Adrenal gland (tissue), 12 donors: ENCODE results near the gene C2CD3. TPM values are rescaled to one million over a fixed set of nuclear protein-coding genes. Genes with fewer than 3 reads are reported as not detected.

Experiments
- DNase-seq, 7 donors: peaks; one replicate each; pipeline ENCODE4 v3.0.0-alpha.2; 2019 to 2020
- H3K27ac ChIP-seq, 5 donors: fragments of 200-600 bp; sonication (generic) in 4 of 5; 1 replicate in 3 of 5; 2 replicates in 2 of 5; pipeline versions ENCODE4 v1.5.1 to v1.8.0; 2016 to 2020; ENCODE audit warnings: mild to moderate bottlenecking in 1 of 5
- H3K27me3 ChIP-seq: fragments of 200-600 bp; 2 replicates; pipeline ENCODE4 v1.8.0; 2021
- H3K36me3 ChIP-seq, 2 donors: fragments of 200-600 bp; replicated peaks in 1 of 2; 1 replicate in 1 of 2; 2 replicates in 1 of 2; pipeline versions ENCODE4 v1.5.1 to v1.8.0; 2018 to 2022
- H3K4me1 ChIP-seq, 2 donors: fragments of 200-600 bp; replicated peaks in 1 of 2; 1 replicate in 1 of 2; 2 replicates in 1 of 2; pipeline versions ENCODE4 v1.5.1 to v1.8.0; 2018 to 2021
- H3K4me3 ChIP-seq, 4 donors: fragments of 200-600 bp; sonication (generic) in 3 of 4; one replicate each; pipeline ENCODE4 v1.5.1; 2016 to 2018
- H3K9me3 ChIP-seq, 3 donors: fragments of 200-600 bp; sonication (generic) in 1 of 3; replicated peaks in 1 of 3; 1 replicate in 2 of 3; 2 replicates in 1 of 3; pipeline versions ENCODE4 v1.5.1 to v1.8.0; 2016 to 2021
- POLR2A ChIP-seq, 2 donors: fragments of 450-650 bp; IDR thresholded peaks; one replicate each; pipeline ENCODE4 v1.6.1; 2017; ENCODE audit warnings: antibody characterized with exemption in 2 of 2, mild to moderate bottlenecking in 2 of 2, moderate library complexity in 1 of 2
- WGBS, 4 donors: extraction: QIAGEN DNeasy Blood & Tissue Kit in 2 of 4; methylation state at CpG; one replicate each; pipeline versions ENCODE4 v1.1.5 to v1.1.7; 2013 to 2017; 5-methylcytosine and 5-hydroxymethylcytosine counted together
- intact Hi-C, 2 donors: fragments of 100-400 bp; cut with DNase I; formaldehyde crosslinking; loops; one replicate each; pipeline versions ENCODE4 v1.14.1 to v1.15.0; 2022 to 2023
- polyA plus RNA-seq, 3 donors: library from polyadenylated mRNA; stranded (reverse); fragments of 200-250 nt in 2 of 3; fragments of 350-450 nt in 1 of 3; fragmentation: Illumina TruSeq in 1 of 3; extraction: RNeasy Lipid Tissue Mini Kit (QIAGEN cat#74804) in 1 of 3; gene quantifications; one replicate each; pipeline ENCODE4 v1.2.3, GENCODE V29; 2013 to 2014
- total RNA-seq, 9 donors: library from RNA; depleted of rRNA in 4 of 9; stranded (reverse); fragments of >200 nt in 4 of 9; fragments of 120-200 nt in 1 of 9; fragmentation: NEBNext Ultra II Directional in 1 of 9; extraction: Animal tissue kit (Norgen Biotek cat#: 25700) in 1 of 9; gene quantifications; one replicate each; pipeline versions ENCODE4 v1.1.0 to v1.2.4, GENCODE V29; 2013 to 2023
- TF ChIP-seq, protein P1 (sequence below), 6 experiments: fragments of 450-650 bp in 4 of 6; fragments of 200-600 bp in 2 of 6; sonication (generic) in 1 of 6; IDR thresholded peaks; 1 replicate in 5 of 6; 2 replicates in 1 of 6; pipeline versions ENCODE4 v1.5.1 to v1.8.0; 2016 to 2021; ENCODE audit warnings: antibody characterized with exemption in 6 of 6, mild to moderate bottlenecking in 2 of 6, moderate library complexity in 1 of 6
- donor health status: healthy with polysubstance abuse.
- donor health status: Bipolar disorder and iron deficiency.
- donor health status: DM: yes; HTN: yes; CAD: no.
- donor health status: DM: no; HTN: no; CAD: no.
- donor health status: DM: no; HTN: no; CAD: no.
- donor health status: DM: yes; HTN: yes; CAD: no.

C2CD3 gene
- total and polyA plus RNA-seq, 12 donors: 14.5 to 42.8 (median 25.5) TPM

DNA sequence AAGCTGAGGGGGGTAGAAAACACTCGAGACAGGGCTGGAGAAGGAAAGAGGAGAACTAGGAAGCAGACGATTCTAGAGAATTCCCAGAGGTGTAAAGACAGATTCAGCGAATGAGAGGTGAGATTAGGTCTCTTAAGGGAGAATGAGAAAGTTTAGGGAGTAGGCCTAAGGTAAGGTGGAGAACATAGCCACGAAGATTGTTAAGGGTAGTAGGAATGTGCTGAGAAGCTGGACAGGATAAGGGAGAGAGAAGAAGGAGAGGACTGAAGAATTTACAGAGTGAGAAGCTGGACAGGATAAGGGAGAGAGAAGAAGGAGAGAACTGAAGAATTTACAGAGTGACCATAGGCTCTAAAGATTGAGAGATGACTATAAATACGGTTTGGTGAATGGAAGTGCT lies 1.2 kb upstream of the C2CD3 start:
- Histone ChIP-seq H3K27me3 (no peaks in the 10 kb centered on the region), H3K4me3 (peak overlapping the region in 2 of 4 donors; percentile 72 to 77), H3K4me1 (peaks cover 16 to 50% of the 10 kb centered on the region in 2 donors), H3K9me3 (no peaks in the 10 kb centered on the region), H3K36me3 (peaks cover 0 to 10% of the 10 kb centered on the region in 2 donors), H3K27ac (peak overlapping the region in 4 of 5 donors; percentile 60 to 95 (median 86))
- DNase-seq: no peak
- WGBS, 4 donors: 29 to 32% (median 31%) methylated on average over 5 of the region's 5 CpGs
- intact Hi-C loops: no loop called here
- TF ChIP-seq POLR2A (IDR thresholded peaks at IDR 0.05): no peak
- TF ChIP-seq, protein P1, sequence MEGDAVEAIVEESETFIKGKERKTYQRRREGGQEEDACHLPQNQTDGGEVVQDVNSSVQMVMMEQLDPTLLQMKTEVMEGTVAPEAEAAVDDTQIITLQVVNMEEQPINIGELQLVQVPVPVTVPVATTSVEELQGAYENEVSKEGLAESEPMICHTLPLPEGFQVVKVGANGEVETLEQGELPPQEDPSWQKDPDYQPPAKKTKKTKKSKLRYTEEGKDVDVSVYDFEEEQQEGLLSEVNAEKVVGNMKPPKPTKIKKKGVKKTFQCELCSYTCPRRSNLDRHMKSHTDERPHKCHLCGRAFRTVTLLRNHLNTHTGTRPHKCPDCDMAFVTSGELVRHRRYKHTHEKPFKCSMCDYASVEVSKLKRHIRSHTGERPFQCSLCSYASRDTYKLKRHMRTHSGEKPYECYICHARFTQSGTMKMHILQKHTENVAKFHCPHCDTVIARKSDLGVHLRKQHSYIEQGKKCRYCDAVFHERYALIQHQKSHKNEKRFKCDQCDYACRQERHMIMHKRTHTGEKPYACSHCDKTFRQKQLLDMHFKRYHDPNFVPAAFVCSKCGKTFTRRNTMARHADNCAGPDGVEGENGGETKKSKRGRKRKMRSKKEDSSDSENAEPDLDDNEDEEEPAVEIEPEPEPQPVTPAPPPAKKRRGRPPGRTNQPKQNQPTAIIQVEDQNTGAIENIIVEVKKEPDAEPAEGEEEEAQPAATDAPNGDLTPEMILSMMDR (IDR thresholded peaks at IDR 0.05): no peak

DNA sequence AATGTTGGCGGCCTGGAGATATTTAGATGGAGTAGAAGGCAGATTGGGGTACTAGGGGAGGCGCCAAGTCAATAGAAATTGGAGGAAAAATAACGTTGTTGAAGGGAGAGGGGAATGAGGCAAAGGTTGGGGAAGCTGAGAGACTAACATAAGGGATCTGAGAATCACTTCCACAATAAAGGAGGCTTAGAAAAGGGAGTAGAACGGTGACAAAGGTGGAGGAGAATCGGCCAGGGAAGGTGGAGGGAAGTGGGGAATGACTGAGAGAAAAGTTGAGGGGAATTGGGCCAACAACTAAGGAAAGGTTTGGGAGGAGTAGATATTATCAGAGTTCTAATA lies 797 bp upstream of the C2CD3 start:
- 1 to 5% (median 2%) methylated on average over 5 of the region's 5 CpGs for WGBS, 4 donors
- H3K27ac ChIP-seq: peak overlapping the region; percentile 60 to 95 (median 81)
- peak overlapping the region; percentile 40 to 93 (median 74) for H3K4me3 ChIP-seq
- H3K9me3 ChIP-seq: no peaks in the 10 kb centered on the region
- H3K27me3 ChIP-seq: no peaks in the 10 kb centered on the region
- peaks cover 16 to 50% of the 10 kb centered on the region in 2 donors for H3K4me1 ChIP-seq
- intact Hi-C loops: no loop called here
- TF ChIP-seq POLR2A (IDR thresholded peaks at IDR 0.05): no peak
- DNase-seq: no peak
- peaks cover 0 to 14% of the 10 kb centered on the region in 2 donors for H3K36me3 ChIP-seq

DNA sequence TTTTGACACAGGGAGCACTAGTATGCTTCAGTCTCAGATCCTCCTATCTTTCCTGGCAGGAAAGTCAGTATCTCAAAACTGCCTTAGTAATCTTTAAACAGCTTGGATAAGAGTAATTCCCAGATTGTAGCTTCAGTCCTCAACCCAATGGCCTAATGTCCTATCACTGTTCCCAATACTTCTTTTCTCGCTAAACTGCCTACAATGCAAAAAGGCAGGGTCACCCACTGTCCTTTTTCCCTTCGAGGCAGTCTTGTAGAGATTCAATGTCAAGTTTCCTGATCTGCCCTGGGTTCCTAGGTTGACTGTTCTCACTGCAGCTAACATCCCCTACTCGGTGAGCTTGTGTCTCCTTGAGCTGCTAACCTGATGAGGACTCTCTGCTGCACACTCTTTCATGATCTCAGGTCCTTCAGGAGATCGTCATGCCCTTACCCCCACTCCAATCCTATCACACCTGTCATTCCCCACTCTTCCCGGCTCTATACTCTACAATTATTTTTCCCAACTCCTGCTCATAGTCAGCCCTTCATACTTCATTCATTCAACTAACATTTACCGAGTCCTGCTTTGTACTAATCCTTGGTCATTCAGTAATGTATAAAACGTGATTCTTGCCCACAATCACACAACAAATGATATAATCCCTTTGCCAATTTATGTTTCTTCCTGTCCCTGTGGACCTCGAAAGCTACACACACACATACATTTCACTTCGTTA lies 904 bp downstream of the C2CD3 start:
- Histone ChIP-seq H3K36me3 (peaks cover 0 to 19% of the 10 kb centered on the region in 2 donors), H3K4me3 (peak overlapping the region; percentile 48 to 77 (median 51)), H3K9me3 (no peaks in the 10 kb centered on the region), H3K4me1 (peaks cover 16 to 50% of the 10 kb centered on the region in 2 donors), H3K27ac (peak overlapping the region in 3 of 5 donors; percentile 81 to 95 (median 91)), H3K27me3 (no peaks in the 10 kb centered on the region)
- TF ChIP-seq, protein P1 (IDR thresholded peaks at IDR 0.05): no peak
- no peak for TF ChIP-seq POLR2A (IDR thresholded peaks at IDR 0.05)
- WGBS, 4 donors: 6 to 10% (median 8%) methylated on average over 9 of the region's 9 CpGs
- no peak for DNase-seq
- intact Hi-C loops: no loop called here

DNA sequence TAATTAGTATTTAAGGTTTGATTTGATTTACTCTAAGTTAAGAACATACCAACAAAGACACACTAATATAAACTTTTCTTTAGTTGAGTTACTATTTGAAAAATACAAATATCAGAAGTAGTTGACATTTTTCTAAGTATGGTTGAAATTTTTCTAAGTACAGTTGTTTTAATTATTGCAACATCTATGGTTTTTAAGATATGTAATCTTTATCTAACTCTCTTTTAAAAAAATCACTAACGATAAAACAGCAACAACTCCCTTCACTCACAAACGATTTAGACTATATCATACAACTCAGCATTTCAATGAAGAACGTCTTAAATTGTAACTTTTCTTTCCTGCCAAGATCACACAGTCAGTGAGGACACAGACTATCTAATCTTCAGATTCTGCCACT lies 2.0 kb downstream of the C2CD3 start:
- Histone ChIP-seq H3K9me3 (no peaks in the 10 kb centered on the region), H3K4me3 (no peak overlapping the region), H3K36me3 (peaks cover 0 to 28% of the 10 kb centered on the region in 2 donors), H3K4me1 (peaks cover 16 to 40% of the 10 kb centered on the region in 2 donors), H3K27ac (no peak overlapping the region), H3K27me3 (no peaks in the 10 kb centered on the region)
- TF ChIP-seq, protein P1 (IDR thresholded peaks at IDR 0.05): no peak
- no peak for TF ChIP-seq POLR2A (IDR thresholded peaks at IDR 0.05)
- DNase-seq: no peak
- intact Hi-C loops: no loop called here
- 66 to 74% (median 70%) methylated on average over 3 of the region's 3 CpGs for WGBS, 4 donors
